GM21576 (cell line): Measurements from ENCODE around the gene UCK2.
"Not testable (repeated sequence)": the region's sequence is repeated elsewhere in the genome, so short reads cannot be mapped to it uniquely, and the experiment has no call there.

Source experiments
- ATAC-seq: cut with Tn5 transposase; IDR thresholded peaks from one replicate; pipeline ENCODE4 v1.9.1; 2021; ENCODE audit warnings: mild to moderate bottlenecking, moderate library complexity; ENCODE audit not compliant: unreplicated experiment

UCK2 gene

DNA sequence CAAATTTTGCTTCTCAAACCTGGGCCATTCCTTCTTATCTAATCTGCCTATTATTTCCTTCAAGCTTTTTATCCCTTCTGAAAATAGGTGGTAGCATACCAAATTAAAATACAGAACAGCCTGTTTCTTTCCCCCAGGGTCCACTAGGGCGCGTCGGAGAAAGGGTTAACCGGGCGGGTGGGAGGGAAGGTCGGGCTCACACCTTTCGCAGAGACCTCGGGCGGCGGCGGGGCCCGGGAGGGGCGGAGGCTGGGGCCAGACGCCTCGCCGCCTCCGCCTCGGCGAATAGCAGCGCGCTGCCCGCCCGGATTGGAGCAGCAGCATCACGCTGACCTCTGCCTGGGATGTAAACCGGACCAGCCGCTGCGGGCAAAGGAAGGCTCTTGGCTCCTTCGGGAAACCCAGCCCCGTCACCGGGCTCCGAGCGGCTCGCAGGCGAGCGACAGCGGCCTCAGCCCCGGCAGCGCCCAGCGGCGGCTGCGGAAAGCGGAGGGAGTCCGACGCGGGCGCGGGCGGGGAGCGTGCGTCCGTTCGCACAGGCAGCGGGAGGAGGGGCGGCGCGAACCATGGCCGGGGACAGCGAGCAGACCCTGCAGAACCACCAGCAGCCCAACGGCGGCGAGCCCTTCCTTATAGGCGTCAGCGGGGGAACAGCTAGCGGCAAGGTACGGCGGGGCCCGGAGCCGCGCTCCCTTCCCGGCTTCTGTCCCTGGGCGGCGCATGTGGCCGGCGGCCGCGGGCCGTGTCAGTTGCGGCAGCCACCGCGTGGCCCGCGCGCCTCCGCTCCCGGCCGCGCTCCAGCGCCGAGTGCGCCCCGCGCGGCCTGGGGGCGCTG lies at the start of gene UCK2:
TSS of gene UCK2 (plus strand) at position 347 of the 835 bp plus-strand sequence. CDS start at position 567, 220 bp downstream.
- peak; percentile 61 for ATAC-seq

DNA sequence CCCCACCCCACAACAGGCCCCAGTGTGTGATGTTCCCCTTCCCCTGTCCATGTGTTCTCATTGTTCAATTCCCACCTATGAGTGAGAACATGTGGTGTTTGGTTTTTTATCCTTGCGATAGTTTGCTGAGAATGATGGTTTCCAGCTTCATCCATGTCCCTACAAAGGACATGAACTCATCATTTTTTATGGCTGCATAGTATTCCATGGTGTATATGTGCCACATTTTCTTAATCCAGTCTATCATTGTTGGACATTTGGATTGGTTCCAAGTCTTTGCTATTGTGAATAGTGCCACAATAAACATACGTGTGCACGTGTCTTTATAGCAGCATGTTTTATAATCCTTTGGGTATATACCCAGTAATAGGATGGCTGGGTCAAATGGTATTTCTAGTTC lies 49.2 kb upstream of the UCK2 start:
- not testable (repeated sequence) for ATAC-seq

DNA sequence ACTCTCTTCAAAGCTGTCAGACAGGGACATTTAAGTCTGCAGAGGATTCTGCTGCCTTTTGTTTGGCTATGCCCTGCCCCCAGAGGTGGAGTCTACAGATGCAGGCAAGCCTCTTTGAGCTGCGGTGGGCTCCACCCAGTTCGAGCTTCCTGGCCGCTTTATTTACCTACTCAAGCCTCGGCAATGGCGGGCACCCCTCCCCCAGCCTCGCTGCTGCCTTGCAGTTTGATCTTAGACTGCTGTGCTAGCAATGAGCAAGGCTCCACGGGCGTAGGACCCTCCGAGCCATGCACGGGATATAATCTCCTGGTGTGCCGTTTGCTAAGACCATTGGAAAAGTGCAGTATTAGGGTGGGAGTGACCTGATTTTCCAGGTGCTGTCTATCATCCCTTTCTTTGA lies 43.9 kb upstream of the UCK2 start:
- ATAC-seq = not testable (repeated sequence)

- ATAC-seq = no peak
Measured at GRCh38 chr1:165787741-165788140, 39.7 kb upstream of the UCK2 start.

GRCh38 chr1:165793951-165794350 lies 33.5 kb upstream of the UCK2 start:
- ATAC-seq = no peak

DNA sequence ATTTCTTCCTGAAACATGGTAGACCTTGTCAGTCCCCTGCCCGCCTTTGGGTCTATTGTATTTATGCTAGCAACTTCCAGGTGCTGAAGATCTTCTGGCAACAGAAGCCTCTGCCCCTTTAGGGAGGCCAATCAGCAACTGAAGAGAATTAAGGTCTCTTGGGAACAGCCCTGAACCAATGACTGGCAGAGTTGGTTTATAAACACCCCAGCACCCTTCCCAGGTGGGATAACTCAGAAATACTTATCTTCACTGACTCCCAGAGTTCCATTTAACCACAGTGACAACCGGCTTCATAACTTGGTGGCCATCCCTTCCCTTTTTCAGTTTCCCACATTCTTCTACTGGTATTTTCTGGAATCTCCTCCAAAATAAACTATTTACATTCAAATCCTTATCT lies 31.5 kb upstream of the UCK2 start:
- no peak for ATAC-seq

DNA sequence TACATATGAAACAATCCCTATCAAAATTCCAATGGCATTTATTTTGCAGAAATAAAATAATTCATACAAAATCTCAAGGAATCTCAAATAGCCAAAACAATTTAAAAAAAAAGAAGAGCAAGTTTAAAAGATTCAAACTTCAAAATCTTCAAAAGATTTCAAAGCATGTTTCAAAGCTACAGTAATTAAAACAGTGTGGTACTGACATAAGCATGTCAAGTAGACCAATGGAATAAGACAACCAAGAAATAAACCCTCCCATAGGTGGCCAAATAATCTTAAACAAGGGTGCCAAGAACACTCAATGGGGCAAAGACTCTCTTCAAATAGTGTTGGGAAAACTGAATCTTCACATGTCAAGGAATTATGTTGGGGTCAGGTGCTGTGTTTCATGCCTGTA lies 28.0 kb upstream of the UCK2 start:
- ATAC-seq = no peak

DNA sequence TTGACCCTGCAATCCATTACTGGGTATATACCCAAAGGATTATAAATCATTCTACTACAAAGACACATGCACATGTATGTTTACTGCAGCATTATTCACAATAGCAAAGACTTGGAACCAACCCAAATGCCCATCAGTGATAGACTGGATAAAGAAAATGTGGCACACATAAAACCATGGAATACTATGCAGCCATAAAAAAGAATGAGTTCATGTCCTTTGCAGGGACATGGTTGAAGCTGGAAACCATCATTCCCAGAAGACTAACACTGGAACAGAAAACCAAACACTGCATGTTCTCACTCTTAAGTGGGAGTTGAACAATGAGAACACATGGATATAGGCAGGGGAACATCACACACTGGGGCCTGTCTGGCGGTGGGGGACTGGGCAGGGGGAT lies 22.9 kb upstream of the UCK2 start:
- ATAC-seq = not testable (repeated sequence)

- ATAC-seq = no peak
Measured at GRCh38 chr1:165807613-165808012, 19.8 kb upstream of the UCK2 start.

DNA sequence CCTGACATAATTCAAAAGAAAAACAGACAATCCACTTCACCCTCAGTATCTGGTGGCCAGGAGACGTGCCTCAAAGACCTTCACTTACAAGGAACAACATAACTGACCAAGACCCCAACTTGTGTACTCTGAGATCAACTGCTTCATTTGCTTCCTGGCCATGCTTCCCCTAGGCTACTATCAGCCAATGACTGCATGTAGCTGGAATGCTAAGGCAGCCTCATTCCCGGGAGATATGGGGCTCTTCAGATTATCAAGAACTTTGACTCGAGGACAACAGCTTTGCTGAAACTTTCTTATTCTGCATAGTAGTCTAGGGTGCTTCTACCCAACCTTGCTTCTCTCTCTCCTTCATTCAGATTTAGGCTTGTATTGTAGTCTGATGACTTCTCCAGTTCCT lies 11.7 kb upstream of the UCK2 start:
- no peak for ATAC-seq

DNA sequence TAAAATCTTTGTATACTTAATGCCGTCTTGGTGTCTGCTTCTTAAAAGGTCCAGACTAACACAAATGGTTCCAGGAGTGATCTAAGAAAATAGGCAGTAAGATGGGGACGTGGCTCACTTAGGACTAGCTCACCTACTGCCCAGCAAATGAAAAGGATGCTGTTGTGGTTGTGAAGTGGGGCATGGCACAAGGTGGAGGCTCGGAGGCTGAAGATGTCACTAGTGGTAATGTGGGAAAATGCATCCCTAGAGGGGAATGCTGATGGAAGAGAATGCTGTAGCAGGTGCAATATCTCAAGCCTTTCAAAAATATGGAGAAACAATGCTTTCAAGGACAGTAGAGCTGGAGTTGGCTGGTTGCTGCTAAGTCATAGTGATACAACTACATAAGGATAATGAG lies 11.3 kb upstream of the UCK2 start:
- no peak for ATAC-seq

GRCh38 chr1:165816826-165817497 lies 10.5 kb upstream of the UCK2 start:
- ATAC-seq = no peak

DNA sequence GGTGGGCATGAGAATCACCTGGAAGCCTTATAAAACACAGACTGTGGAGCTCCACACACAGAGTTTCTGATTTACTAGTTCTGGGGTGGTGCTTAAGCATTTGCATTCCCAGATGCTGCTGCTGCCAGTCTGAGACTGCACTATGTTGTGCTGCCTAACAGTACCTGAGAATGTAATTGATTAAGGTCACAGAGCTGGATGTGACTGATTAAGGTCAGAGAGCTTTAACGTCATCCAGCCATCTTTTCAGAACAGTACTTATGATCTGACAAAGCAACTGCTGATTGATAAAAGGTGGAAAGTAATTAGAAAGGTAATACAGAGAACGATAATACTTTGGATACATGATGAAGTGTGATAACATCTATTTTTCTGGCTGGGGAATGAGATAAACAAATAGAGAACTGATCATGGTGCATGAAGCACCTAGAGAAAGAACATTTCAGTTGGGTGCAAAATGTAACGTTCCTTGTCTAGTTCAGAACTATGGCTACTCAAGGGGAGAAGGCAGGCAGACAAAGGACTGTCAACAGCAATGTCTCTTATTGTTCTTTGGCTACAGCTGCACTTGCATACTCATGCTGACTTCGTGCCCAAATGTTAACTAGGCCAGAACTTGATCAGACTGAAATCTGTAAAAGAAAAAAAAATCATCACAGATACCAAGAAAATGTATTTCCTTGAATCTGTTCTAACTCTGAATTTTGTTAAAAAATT lies 3.7 kb upstream of the UCK2 start:
- no peak for ATAC-seq

DNA sequence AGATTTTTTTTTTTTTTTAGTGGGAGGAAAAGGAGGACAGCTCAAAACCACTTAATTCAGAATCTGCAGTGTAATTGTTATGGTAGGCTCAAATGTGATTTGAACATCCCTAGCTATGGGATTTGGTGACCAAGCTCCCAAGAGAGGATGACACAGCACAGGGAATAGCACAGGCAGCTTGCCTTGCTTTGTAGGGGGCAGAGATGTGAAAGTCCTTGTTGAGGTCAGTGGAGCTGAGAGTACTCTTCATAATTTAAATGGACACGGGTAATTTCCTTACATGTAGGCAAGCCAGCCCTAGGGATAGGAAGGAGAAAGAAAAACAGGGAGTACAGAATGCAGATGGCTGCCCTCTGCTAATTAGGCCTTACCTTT lies 3.2 kb upstream of the UCK2 start:
- no peak for ATAC-seq

- no peak for ATAC-seq
Measured at GRCh38 chr1:165826565-165827267, 698 bp upstream of the UCK2 start.

- ATAC-seq = peak; percentile 42
Measured at GRCh38 chr1:165828103-165828668, 772 bp downstream of the UCK2 start.

DNA sequence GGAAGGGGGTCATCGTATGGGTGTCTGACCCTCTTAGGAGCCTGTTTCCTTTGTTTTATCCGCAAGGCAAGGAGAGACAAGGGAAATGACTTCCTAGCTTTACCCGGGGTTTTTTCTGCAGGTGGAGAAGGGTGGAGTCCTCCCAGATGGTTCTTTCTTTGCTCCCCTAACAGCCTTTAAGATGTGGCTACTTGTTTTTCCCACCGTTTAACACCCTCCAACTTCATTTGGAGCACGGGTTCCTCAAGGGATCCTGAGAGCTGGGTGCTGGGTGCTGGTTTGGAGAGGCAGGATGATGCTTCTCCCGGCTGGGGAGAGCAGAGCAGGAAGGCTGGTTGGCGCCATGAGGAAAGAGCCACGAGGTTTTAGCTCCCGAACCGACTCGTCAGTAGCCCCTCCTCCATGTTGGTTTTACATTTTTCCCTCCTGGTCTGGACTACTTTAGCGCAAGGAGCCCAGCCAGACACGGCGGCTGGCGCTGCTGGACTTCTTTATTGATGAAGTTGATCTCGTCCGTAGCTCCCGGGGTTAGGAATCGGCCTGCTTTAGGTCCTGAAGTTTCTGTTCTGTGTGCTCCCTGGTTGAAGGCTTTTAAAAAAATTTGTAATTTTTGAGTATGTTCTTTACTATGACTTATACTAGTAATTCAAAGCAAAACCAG lies 1.4 kb downstream of the UCK2 start:
- peak; percentile 18 for ATAC-seq

DNA sequence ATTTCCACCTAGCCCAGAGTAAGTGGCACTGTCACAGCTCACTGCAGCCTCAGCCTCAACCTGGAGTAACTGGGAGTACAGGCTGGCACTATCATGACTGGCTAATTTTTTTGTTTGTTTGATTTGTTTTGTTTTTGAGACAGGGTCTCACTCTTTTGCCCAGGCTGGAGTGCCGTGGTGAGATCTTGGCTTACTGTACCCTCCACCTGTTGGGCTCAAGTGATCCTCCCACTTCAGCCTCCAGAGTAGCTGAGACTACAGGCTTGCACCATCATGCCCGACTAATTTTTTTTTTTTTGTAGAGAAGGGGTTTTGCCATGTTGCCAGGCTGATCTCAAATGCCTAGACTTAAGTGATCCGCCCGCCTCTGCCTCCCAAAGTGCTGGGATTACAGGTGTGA lies 2.5 kb downstream of the UCK2 start:
- no peak for ATAC-seq

DNA sequence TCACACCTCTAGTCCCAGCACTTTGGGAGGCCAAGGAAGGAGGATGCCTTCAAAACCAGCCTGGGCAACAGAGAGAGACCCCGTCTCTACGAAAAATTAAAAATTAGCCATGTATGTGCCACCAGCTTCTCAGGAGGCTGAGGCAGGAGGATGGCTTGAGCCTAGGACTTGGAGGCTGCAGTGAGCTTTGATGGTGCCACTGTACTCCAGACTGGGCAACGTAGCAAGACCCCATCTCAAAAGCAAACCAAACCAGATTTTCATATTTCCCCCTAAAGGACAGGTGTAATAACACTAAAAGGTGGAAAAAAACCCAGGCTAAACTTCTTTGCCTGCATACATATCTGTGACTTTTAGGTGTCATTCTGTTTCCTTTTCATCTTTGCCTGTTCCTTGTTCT lies 3.7 kb downstream of the UCK2 start:
- no peak for ATAC-seq

- no peak for ATAC-seq
Measured at GRCh38 chr1:165832902-165833301, 5.5 kb downstream of the UCK2 start.
